Esophagus muscularis mucosa (tissue), 4 donors: Measurements from ENCODE around the gene HSBP1L1.

ENCODE experiments used
- CTCF ChIP-seq, 3 experiments: fragments of 200-600 bp in 2 of 3; fragments of 450-650 bp in 1 of 3; sonication (generic) in 2 of 3; IDR thresholded peaks; one replicate each; pipeline ENCODE4 v1.5.1; 2017 to 2019; ENCODE audit warnings: antibody characterized with exemption in 3 of 3, mild to moderate bottlenecking in 2 of 3, moderate library complexity in 1 of 3
- EP300 ChIP-seq: sonication (generic); formaldehyde crosslinking; IDR thresholded peaks from one replicate; pipeline ENCODE4 v1.6.1; 2017; ENCODE audit warnings: antibody characterized with exemption
- POLR2A ChIP-seq: fragments of 450-650 bp; IDR thresholded peaks from one replicate; pipeline ENCODE4 v1.6.1; 2017; ENCODE audit warnings: antibody characterized with exemption, moderate library complexity, mild to moderate bottlenecking, low read depth
- POLR2AphosphoS5 ChIP-seq, 2 donors: sonication (generic); formaldehyde crosslinking; IDR thresholded peaks; one replicate each; pipeline ENCODE4 v1.6.1; 2017; ENCODE audit warnings: antibody characterized with exemption in 2 of 2

GRCh38 chr18:79932907-79933306, 31.5 kb upstream of the HSBP1L1 start:
- no peak for TF ChIP-seq POLR2A
- TF ChIP-seq CTCF (IDR thresholded peaks at IDR 0.05), result no peak
- TF ChIP-seq POLR2AphosphoS5 (IDR thresholded peaks at IDR 0.05), result no peak
- TF ChIP-seq EP300, result no peak
